HG03175 (cell line): ENCODE measurements around the gene B4GALNT2.
"Not testable (repeated sequence)": the region's sequence is repeated elsewhere in the genome, so short reads cannot be mapped to it uniquely, and the experiment has no call there.

ENCODE experiments used
- ATAC-seq: cut with Tn5 transposase; IDR thresholded peaks from one replicate; pipeline ENCODE4 v1.9.1; 2021; ENCODE audit warnings: mild to moderate bottlenecking, moderate library complexity; ENCODE audit not compliant: unreplicated experiment

The B4GALNT2 gene, protein sequence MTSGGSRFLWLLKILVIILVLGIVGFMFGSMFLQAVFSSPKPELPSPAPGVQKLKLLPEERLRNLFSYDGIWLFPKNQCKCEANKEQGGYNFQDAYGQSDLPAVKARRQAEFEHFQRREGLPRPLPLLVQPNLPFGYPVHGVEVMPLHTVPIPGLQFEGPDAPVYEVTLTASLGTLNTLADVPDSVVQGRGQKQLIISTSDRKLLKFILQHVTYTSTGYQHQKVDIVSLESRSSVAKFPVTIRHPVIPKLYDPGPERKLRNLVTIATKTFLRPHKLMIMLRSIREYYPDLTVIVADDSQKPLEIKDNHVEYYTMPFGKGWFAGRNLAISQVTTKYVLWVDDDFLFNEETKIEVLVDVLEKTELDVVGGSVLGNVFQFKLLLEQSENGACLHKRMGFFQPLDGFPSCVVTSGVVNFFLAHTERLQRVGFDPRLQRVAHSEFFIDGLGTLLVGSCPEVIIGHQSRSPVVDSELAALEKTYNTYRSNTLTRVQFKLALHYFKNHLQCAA

DNA sequence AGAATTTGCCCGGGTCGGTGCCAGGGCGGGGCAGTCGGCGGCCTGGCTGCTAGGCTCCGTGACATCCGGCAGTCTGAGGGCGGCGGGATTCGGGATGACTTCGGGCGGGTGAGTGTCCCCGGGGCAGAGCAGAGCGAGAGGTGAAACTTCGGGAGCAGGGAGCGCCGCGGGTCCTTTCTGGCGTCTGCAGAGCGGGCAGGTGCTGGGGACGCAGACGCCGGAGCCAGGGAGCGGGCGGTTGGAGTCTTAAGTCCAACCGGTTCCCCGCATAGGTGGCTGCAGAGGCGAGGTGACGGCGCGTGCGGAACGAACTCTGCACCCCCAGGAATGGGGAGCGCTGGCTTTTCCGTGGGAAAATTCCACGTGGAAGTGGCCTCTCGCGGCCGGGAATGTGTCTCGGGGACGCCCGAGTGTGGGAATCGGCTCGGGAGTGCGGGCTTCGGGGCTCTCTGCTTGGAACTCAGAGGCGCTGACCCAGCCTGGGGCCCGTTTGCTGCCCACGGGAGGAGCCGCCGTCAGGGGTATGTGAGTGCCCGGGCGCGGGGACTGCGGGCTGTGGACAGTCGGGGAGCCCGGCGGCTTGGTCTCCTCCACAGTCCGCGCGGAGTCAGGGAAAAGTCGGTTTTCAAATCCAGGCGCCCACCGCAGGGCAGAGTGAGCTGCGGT lies at the start of gene B4GALNT2:
B4GALNT2 (plus strand) TSS at position 71 of the 666 bp plus-strand sequence; CDS start at position 95, 24 bp downstream.
- no peak for ATAC-seq

DNA sequence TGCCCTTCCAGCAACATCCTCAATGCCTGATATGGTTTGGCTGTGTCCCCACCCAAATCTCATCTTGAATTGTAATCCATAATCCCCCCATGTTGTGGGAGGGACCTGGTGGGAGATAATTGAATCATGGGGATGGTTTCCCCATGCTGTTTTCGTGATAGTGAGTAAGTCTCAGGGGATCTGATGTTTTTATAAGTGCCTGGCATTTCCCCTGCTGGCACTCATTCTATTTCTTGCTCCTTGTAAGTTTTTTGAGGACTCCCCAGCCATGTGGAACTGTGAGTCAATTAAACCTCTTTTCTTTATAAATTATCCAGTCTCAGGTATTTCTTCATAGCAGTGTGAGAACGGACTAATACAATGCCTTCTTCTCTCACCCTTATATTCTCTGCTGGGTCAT lies 47.5 kb upstream of the B4GALNT2 start:
- not testable (repeated sequence) for ATAC-seq

DNA sequence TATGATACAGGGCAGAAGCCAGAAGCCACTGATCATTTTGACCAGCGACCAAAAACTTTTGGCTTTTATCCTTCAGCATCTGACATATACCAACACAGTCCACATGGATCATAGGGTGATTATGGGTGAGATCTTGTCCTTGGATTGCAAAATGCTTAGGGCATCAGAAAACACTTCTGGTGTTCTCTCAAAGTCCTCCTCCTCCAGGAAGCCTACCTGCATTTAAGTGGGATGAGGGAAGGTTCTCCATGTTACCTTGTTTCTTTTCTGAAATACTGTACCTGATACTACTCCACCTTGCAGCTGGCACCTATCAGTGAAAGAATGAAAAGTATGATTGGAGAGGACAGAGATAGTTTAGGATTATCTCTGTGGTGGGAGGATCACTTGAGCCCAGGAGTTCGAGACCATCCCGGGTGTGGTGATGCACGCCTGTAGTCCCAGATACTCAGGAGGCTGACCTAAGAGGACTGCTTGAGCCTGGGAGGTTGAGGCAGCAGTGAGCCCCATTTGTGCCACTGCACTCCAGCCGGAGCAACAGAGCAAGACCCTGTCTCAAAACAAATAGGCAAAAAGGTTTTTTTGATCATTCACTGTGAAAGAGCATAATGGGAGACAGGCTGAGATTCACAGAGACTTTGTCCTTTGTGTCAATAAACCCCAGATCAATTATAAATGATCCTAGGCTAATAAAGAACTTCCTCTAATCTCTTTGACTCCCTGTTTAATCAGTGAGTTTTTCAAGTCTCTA lies 46.8 kb upstream of the B4GALNT2 start:
- ATAC-seq = no peak

DNA sequence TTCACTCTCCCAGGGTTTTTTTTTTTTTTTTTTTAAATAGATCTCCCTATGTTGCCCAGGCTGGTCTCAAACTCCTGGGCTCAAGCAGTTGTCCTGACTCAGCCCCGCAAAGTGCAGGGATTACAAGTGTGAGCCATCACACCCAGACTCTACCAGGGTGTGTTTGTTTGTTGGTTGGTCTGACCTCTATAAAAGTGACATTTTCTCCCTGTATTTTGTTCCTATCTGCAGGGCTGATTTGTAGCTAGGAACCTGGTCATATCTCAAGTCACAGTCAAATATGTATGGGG lies 46.3 kb upstream of the B4GALNT2 start:
- ATAC-seq = no peak

DNA sequence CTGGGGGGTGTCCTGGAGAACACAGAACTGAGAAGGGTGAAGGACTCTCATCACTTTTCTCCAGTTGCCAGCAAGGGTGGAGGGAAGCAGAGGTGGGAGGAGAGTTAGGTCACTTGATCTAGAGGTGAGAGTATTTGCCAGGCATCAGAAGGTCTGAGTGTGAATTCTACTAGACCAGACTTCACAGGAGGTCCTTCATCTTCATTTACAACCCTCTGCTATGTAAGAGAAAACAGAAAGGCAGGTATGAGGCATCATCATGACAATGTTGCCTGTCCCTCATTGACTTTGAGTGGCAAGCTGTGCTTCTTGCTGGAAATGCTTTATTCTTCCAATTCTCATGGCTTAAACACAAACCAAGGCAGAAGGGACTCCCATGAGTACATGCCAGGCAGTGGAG lies 45.9 kb upstream of the B4GALNT2 start:
- ATAC-seq = no peak

DNA sequence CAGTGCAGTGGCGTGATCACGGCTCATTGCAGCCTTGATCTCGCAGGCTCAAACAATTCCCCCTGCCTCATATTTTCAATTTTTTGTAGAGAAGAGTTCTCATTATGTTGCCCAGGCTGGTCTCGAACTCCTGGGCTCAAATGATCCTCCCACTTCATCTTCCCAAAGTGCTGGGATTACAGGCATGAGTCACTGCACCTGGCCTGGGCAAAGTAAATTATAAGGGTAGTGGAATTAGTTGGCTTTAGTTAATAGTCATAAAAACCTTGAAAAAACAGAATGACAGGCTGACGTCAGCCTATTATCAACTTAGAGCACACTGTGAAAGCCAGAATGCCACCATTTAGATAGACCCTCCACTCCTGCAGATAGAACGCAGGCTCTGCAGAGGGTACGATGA lies 43.5 kb upstream of the B4GALNT2 start:
- no peak for ATAC-seq

DNA sequence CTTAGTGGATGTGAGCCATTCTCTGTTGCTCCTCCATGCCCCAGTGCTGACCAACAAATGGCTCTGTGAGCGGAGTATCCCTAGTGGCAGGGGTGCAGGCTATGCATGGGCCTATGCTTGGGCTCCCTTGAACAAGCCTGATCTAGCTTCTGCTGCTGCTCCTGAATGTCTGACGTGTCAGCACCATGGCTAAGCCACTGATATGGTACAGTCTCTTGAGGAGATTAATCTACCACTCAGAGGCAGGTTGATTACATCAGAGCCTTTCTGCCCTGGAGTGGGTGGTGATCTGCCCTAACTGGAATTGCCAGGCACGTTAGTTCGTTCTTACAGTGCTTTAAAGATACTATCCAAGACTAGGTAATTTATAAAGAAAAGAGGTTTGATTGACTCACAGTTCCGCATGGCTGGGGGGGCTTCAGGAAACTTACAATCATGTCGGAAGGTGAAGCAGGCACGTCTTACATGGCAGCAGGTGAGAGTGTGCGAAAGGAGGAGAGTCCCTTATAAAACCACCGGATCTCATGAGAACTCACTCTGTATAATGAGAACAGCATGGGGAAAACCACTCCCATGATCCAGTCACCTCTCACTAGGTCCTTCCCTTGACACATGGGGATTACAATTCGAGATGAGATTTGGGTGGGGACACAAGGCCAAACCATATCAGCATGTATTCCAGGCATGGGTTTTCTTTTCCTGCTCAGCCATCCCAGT lies 41.5 kb upstream of the B4GALNT2 start:
- ATAC-seq = no peak

DNA sequence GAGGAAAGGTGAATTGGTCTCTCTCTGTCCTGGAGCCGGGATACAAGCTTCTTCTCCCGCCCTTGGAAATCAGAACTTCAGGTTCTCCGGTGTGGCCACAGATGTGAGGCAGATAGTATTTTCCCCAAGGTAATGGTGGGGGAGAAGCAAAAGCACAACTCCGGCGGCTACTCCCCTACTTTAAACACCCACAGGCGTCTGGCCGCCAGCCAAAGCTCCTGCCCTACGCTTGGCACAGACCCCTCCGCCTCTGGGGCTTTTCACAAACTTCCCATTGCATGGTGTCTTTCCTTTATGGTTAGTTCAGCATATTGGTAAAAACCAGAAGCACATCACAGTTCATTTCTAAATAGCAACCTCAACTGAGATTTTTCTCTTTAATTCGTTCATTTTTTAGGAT lies 39.4 kb upstream of the B4GALNT2 start:
- ATAC-seq = no peak

DNA sequence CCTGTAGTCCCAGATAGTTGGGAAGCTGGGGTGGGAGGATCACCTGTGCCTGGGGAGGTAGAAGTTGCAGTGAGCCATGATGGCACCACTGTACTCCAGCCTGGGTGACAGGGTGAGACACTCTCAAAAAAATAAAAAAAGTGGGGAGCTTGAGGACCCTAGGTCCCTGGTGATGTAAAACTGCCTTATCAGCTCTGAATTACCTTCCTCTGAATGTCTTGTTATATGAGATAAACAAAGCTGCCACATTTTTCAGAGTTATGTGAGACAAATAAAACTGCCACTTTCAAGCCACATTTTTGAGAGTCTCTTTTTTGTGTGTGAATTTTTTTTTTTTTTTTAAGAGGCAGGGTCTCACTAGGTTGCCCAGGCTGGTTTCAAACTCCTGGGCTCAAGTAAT lies 32.0 kb upstream of the B4GALNT2 start:
- ATAC-seq = no peak

DNA sequence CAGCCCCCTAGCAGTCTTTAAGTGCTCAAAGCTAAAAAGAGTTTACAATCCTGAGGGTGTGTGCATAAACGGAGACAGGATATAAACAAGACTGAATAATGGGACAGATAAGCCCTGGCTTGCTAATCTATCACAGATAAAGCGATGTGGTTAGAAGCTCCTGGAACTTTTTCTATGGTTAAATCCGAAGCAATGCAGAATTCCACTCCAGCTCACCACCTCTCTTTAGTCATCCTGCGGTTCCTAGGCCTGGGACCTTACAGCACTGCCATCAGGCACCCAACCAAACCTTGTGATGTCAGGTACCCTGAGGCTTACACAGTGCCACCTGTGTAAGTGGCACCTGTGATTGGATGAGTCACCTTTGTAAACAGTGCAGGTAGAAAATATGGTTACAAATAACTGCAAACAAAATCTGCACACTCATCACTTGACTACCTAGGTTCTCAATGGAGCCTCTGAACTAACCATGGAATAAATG lies 31.5 kb upstream of the B4GALNT2 start:
- ATAC-seq = no peak

DNA sequence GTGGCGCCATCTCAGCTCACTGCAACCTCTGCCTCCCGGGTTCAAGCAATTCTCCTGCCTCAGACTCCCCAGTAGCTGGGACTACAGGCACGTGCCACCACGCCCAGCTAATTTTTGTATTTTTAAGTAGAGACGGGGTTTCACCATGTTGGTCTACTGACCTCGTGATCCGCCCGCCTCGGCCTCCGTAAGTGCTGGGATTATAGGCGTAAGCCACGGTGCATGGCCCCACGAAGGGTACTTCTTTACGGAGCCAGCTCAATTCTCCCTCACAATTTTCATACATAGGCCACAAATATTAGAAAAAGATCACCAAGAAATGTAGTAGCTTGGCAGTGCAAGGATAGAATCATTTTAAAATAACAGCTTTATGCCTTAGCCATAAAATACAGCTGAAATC lies 29.2 kb upstream of the B4GALNT2 start:
- ATAC-seq = not testable (repeated sequence)

DNA sequence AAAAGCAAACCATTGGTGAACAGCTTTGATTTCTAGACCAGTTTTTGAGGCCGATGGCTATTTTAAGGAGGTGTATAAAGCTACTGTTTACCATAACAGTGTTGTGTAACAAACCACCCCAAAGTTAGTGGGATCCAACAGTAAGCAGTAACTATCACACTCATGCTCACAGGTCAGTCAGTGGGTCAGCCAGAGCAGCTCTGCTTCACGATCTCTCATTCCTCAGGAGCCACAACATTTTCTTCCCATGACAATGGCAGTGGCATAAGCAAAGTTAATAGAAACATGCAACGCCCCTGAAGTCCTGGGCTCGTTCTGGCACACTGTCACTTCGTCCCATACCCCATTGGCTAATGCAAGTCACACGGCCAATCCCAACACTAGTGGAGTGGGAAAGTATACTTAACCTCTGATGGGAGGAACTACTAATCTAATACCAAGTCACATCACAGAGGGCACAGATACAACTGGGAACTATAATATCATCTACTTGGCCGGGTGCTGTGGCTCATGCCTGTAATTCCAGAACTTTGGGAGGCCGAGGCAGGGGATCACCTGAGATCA lies 28.0 kb upstream of the B4GALNT2 start:
- no peak for ATAC-seq

DNA sequence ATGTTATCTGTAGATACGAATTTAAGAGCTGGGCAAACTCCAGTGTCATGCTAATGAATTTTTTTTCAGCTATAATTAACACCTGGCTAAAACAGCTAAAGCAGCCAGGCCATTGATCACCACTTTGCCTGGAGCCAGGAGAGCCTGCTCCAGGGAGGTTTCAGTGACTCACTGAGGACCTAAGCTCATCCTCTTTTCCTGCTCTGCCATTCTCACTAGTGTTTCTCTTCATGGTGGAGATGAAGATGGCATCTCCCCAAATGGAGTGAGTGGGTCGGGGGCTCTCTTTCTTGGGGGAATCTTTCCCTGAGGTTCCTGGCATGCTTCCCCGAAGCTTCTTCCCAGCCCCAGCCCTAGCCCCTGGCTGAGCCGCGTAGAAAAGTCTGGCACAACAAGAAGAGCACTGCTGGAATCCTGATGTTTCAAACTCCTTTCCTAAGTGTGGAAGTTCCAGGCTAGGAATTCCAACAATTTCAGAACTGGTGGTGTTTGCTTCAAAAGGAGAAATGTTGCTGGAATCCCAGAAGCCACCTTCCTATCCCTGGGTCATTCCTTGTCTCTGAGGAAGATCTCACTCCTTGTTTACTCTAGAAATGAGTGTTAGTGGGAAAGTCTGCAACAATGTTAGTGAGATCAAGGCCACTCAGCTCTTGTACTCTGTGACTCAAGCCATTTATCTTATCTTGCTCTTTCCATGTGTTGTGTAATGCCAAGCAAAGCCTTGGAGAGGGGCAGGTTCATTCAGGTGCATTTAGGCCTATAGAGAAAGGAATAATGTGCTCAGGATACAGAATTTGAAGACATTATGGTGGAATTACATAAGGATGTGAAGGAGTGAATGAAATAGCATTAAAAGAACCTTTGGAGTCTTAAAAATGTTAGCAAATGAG lies 26.0 kb upstream of the B4GALNT2 start:
- no peak for ATAC-seq

DNA sequence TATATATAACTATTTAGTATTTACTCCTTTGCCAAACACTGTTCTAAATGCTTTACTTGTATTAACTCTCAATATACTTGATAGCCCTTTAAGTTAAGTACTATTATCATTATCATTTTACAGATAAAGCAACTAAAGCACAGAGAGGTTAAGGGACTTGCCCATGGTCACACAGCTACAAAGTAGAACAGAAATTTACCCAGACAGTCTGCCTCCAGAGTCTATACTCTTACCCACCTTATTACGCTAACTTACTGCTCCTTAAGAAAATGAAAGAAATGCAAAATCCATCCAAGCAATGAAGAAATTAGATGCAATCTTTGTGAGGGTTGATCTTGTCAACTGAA lies 25.4 kb upstream of the B4GALNT2 start:
- no peak for ATAC-seq

DNA sequence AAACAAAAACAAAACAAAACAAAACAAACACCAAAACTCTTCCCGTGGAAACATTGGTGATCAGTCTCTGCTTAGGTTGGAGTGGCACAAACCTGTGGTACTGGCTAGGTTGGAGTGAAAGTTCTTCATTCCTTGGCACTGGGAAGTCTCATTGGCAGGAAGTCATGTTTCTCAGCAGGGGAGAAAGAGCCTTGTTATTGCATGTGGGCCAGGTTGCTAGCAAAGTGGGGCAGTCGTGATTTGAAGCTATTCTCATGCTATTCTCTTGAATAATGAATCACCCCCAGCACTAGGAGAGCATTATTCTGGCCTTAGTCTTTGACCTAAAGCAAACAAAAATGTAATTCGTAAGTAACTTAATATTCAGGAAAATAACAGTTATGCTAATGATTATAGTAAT lies 24.3 kb upstream of the B4GALNT2 start:
- ATAC-seq = no peak

DNA sequence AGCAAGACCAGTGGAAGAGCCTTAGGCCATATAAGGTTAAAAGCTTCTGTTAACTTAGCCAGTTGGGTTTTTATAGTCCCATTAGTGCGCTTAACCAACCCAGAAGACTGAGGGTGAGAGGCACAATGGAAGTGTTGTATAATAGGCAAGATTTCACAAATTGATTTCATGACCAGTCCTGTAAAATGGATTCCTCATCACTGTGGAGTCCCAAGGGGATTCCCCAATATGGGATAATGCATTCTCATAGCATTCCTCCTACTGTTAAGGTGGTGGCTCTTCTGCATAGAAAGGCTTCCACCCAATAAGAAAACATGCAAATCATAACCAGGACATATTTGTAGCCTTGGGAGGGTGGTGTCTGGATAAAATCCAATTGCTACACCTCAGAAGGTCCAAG lies 22.1 kb upstream of the B4GALNT2 start:
- no peak for ATAC-seq

DNA sequence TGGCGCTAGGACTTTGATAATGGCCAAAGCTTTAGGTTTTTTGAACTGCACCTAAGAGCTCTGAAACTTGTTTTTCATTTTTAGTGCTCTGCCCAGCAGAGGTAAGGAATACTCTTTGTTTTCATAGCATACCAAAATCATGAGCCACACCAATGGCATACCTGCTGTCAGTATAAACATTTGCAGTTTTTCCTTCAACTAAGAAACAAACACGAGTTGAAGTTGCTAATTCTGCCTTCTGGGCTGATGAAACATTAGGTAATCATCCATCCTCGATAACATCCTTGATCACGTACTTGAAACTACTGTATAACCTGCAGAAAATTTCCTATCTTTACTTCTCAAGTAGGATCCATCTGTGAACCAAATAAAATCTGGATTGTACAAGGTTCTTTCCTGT lies 20.6 kb upstream of the B4GALNT2 start:
- no peak for ATAC-seq

DNA sequence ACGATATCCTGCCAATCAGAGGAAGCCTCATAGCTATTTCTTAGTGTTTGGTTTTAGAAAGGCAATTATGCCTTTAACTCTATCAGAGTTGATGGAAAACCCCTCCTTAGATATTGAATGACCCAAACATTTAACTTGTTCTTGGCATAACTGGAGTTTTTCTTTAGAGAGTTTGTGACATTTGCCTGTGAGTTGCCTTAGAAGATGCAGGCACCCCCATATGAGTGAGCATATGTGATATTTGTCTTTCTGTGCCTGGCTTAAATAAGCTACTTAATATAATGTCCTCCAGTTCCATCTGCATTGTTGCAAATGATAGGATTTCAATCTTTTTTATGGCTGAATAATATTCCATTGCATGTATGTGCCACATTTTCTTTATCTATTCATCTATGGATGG lies 19.6 kb upstream of the B4GALNT2 start:
- no peak for ATAC-seq

DNA sequence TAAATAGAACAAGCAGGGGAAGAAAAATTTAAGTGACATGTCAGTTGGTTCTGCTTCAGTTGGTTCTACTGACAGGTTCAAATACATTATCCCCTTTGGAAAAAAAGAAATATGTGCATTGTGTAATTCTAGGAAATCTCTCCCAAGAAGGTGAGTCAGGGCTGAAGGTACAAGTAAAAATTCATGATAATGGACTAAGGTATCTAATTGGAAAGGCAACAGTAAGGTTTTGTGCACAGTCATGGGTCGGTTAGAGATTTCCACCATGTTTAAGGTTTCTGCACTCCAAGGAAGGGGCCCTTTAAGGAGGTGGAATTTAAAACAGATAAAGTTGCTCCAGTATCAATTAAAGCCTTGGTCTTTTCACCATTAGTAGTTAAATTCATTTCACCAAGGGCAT lies 17.9 kb upstream of the B4GALNT2 start:
- no peak for ATAC-seq
